ENCODE measurements around the gene IGSF11. TPM values are rescaled to one million over a fixed set of nuclear protein-coding genes. Genes with fewer than 3 reads are reported as not detected.

Gene IGSF11
- total RNA-seq, 4 donors from 2014 or later: 0.27 to 0.95 (median 0.59) TPM

DNA sequence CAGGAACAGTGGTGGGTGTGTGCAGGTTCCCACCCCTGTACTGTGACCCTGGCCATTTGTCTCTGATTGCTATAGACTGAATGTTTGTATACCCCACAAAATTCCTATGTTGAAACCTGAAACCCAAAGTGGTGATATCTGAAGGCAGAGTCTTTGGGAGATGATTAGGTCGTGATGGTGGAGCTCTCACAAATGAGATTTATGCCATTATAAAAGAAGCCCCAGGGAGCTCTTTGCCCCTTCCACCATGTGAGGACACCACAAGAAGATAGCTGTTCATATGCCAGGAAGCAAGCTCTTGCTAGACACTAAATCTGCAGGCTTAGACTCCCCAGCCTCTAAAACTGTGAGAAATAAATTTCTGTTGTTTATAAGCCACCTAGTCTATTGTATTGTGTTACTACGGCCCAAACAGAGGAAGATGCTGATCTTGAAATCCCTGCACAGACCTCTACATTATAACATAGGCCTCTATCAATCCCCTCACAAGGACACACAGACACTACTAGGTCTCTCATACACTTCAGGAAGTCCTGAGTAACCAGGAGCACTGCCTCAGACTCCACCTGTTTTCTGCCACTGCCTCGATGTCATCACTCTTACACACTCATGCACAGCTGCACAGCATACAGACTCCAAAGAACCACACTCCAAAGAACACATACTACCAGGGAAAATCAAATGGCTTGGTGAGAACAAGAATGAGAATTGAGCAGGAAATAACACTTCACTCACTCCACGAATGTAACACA, 14.7 kb downstream of the IGSF11 start:
- WGBS, 2 donors (ENCODE audit: low coverage in 1 of 2): 24 to 29% methylated on average over 3 to 4 of the region's 4 CpGs
- Histone ChIP-seq H3K27ac (no peak overlapping the region), H3K36me3 (no peaks in the 10 kb centered on the region), H3K4me3 (no peak overlapping the region), H3K27me3 (no peaks in the 10 kb centered on the region), H3K4me1 (no peaks in the 10 kb centered on the region), H3K9me3 (no peaks in the 10 kb centered on the region)
- no peak for TF ChIP-seq POLR2A (IDR thresholded peaks at IDR 0.05)
- TF ChIP-seq EP300 (IDR thresholded peaks at IDR 0.05; ENCODE audit: low read depth): no peak
- TF ChIP-seq POLR2AphosphoS5 (IDR thresholded peaks at IDR 0.05): no peak
- TF ChIP-seq, protein P1, sequence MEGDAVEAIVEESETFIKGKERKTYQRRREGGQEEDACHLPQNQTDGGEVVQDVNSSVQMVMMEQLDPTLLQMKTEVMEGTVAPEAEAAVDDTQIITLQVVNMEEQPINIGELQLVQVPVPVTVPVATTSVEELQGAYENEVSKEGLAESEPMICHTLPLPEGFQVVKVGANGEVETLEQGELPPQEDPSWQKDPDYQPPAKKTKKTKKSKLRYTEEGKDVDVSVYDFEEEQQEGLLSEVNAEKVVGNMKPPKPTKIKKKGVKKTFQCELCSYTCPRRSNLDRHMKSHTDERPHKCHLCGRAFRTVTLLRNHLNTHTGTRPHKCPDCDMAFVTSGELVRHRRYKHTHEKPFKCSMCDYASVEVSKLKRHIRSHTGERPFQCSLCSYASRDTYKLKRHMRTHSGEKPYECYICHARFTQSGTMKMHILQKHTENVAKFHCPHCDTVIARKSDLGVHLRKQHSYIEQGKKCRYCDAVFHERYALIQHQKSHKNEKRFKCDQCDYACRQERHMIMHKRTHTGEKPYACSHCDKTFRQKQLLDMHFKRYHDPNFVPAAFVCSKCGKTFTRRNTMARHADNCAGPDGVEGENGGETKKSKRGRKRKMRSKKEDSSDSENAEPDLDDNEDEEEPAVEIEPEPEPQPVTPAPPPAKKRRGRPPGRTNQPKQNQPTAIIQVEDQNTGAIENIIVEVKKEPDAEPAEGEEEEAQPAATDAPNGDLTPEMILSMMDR (IDR thresholded peaks at IDR 0.05): no peak
- intact Hi-C loops (cut with DNase I; ENCODE audit: low total_unique reads): no loop called here
- in situ Hi-C loops (cut with MboI; ENCODE audit: low pct_ligation_motif_present in 1 of 4, low pct_unique_long_range_greater_than_20kb in 1 of 4, low sequenced_read_pairs in 3 of 4): no loop called here
- DNase-seq: no peak

DNA sequence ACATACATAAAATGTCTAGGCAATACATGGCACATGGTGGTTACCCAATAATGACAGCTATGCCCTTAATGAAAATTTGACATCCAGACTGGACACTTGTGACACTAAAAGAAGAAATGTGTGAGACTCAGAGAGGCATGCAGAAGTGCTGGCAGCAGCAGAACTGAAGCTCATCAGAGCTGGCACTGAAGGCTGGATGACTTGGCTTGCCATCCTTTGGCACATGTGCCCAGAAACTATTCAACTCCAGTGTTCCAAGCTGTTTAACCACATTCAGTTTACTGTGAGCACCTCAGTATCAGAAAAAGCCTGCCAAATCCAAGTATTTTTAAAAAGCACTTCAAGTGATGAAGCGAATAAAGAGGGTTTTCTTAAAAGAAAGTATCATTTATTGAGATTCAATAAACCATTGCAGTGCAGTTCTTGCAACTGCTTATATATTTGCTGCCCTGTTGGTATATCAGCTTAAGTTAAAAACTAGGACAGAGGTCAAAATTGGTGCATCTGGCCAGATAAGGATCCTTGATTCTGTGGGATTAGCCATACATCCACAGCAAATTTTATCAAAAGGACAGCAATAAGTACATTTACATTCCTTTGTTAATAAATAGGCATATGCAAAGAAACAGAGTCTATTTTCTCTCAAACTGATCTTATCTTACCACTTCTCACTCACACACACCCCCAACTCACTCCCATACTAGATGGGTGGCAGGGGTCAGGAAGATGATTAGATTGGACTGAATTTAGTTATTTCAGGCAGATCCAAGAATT, 15.8 kb downstream of the IGSF11 start:
- TF ChIP-seq, protein P1 (IDR thresholded peaks at IDR 0.05): no peak
- TF ChIP-seq EP300 (IDR thresholded peaks at IDR 0.05; ENCODE audit: low read depth) (no peak), POLR2A (IDR thresholded peaks at IDR 0.05) (no peak), POLR2AphosphoS5 (IDR thresholded peaks at IDR 0.05) (no peak)
- no peak for DNase-seq
- Histone ChIP-seq H3K27me3 (no peaks in the 10 kb centered on the region), H3K9me3 (no peaks in the 10 kb centered on the region), H3K27ac (no peak overlapping the region), H3K36me3 (no peaks in the 10 kb centered on the region), H3K4me1 (no peaks in the 10 kb centered on the region), H3K4me3 (no peak overlapping the region)
- in situ Hi-C loops (cut with MboI; ENCODE audit: low pct_ligation_motif_present in 1 of 4, low pct_unique_long_range_greater_than_20kb in 1 of 4, low sequenced_read_pairs in 3 of 4) (no loop called here), intact Hi-C loops (cut with DNase I; ENCODE audit: low total_unique reads) (no loop called here)
- 83% methylated on average over 1 of the region's 1 CpG; no CpG with 5 or more reads in 1 of the 2 donors for WGBS, 2 donors (ENCODE audit: low coverage in 1 of 2)

DNA sequence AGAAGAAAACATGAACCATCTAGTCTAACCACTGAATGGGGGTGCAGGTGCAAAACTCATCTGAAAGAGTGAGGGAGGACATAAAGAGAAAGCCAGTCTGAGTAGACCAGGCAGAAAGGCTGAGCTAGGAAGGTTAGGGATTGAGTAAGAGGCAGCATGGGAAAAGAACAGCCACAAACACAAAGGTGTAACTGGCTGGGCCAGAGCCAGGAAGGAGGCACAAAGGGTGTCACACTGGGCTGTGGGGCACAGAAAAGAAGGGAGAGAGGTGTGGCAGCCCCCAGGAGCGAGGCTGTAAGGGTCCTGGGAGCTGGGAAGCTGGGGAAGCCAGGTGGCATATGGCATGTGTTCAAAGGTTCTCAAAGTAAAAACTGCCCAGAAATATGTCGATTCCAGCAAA, 18.7 kb downstream of the IGSF11 start:
- Histone ChIP-seq H3K36me3 (no peaks in the 10 kb centered on the region), H3K27ac (no peak overlapping the region), H3K4me1 (no peaks in the 10 kb centered on the region), H3K27me3 (no peaks in the 10 kb centered on the region), H3K9me3 (no peaks in the 10 kb centered on the region), H3K4me3 (no peak overlapping the region)
- TF ChIP-seq POLR2AphosphoS5 (IDR thresholded peaks at IDR 0.05) (no peak), EP300 (IDR thresholded peaks at IDR 0.05; ENCODE audit: low read depth) (no peak), POLR2A (IDR thresholded peaks at IDR 0.05) (no peak)
- TF ChIP-seq, protein P1 (IDR thresholded peaks at IDR 0.05): no peak
- WGBS, 2 donors (ENCODE audit: low coverage in 1 of 2): 65 to 67% methylated on average over 2 of the region's 2 CpGs
- intact Hi-C loops (cut with DNase I; ENCODE audit: low total_unique reads) (no loop called here), in situ Hi-C loops (cut with MboI; ENCODE audit: low pct_ligation_motif_present in 1 of 4, low pct_unique_long_range_greater_than_20kb in 1 of 4, low sequenced_read_pairs in 3 of 4) (no loop called here)
- DNase-seq: no peak

DNA sequence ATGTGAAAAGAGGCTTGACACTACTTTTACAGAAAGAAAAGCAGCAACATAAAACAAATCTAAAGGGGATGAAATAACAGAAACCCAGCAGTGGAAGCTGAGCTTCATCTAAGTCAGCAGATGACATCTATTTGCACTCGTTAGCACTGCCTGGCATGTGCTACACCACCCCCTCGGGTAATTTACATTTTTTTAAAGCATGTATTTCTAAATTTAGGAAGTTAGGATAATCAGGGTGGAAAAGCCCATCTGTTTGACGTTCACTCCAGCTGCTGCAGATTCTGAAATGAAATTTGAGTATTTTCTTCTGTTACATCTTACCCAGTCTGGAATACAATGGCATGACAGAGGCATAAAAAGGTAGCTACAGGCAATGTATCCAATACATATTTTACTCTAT, 20.7 kb downstream of the IGSF11 start:
- Histone ChIP-seq H3K4me3 (no peak overlapping the region), H3K4me1 (no peaks in the 10 kb centered on the region), H3K27ac (no peak overlapping the region), H3K27me3 (no peaks in the 10 kb centered on the region), H3K36me3 (no peaks in the 10 kb centered on the region), H3K9me3 (no peaks in the 10 kb centered on the region)
- in situ Hi-C loops (cut with MboI; ENCODE audit: low pct_ligation_motif_present in 1 of 4, low pct_unique_long_range_greater_than_20kb in 1 of 4, low sequenced_read_pairs in 3 of 4): no loop called here
- TF ChIP-seq POLR2AphosphoS5 (IDR thresholded peaks at IDR 0.05): no peak
- TF ChIP-seq, protein P1 (IDR thresholded peaks at IDR 0.05): no peak
- TF ChIP-seq EP300 (IDR thresholded peaks at IDR 0.05; ENCODE audit: low read depth): no peak
- TF ChIP-seq POLR2A (IDR thresholded peaks at IDR 0.05): no peak
- DNase-seq: no peak
- intact Hi-C loops (cut with DNase I; ENCODE audit: low total_unique reads): no loop called here
- 40 to 46% methylated on average over 3 of the region's 3 CpGs for WGBS, 2 donors (ENCODE audit: low coverage in 1 of 2)
